Measurements from ENCODE around the gene KRTAP4-11.
"Not testable (repeated sequence)": the region's sequence is repeated elsewhere in the genome, so short reads cannot be mapped to it uniquely, and the experiment has no call there.

The KRTAP4-11 gene

GRCh38 chr17:41125064-41125463 is 6.9 kb upstream of the KRTAP4-11 start:
- in situ Hi-C loops (cut with MboI; ENCODE audit: low sequenced_read_pairs): no loop called here

GRCh38 chr17:41123991-41124371 is 5.8 kb upstream of the KRTAP4-11 start, which contains the start of gene KRTAP4-12:
TSS of gene KRTAP4-12 (minus strand) at chr17:41124182. CDS start at chr17:41124122, 60 bp downstream.
- in situ Hi-C loops (cut with MboI; ENCODE audit: low sequenced_read_pairs): not testable (repeated sequence)

- in situ Hi-C loops (cut with MboI; ENCODE audit: low sequenced_read_pairs): not testable (repeated sequence)
Observed at GRCh38 chr17:41123292-41123990, 5.3 kb upstream of the KRTAP4-11 start.

GRCh38 chr17:41121742-41122141 is 3.6 kb upstream of the KRTAP4-11 start:
- in situ Hi-C loops (cut with MboI; ENCODE audit: low sequenced_read_pairs): no loop called here

- in situ Hi-C loops (cut with MboI; ENCODE audit: low sequenced_read_pairs): not testable (repeated sequence)
Observed at GRCh38 chr17:41119696-41120690, 1.8 kb upstream of the KRTAP4-11 start.

GRCh38 chr17:41118721-41119120 is 548 bp upstream of the KRTAP4-11 start:
- in situ Hi-C loops (cut with MboI; ENCODE audit: low sequenced_read_pairs): no loop called here

- in situ Hi-C loops (cut with MboI; ENCODE audit: low sequenced_read_pairs): no loop called here
Observed at GRCh38 chr17:41116297-41116696, 1.9 kb downstream of the KRTAP4-11 start.

- in situ Hi-C loops (cut with MboI; ENCODE audit: low sequenced_read_pairs): no loop called here
Observed at GRCh38 chr17:41111151-41111885, 6.9 kb downstream of the KRTAP4-11 start.

- in situ Hi-C loops (cut with MboI; ENCODE audit: low sequenced_read_pairs): not testable (repeated sequence)
Observed at GRCh38 chr17:41108728-41109386, 9.3 kb downstream of the KRTAP4-11 start.

- in situ Hi-C loops (cut with MboI; ENCODE audit: low sequenced_read_pairs): no loop called here
Observed at GRCh38 chr17:41107941-41108450, 10.2 kb downstream of the KRTAP4-11 start.

- in situ Hi-C loops (cut with MboI; ENCODE audit: low sequenced_read_pairs): not testable (repeated sequence)
Observed at GRCh38 chr17:41105347-41105746, 12.8 kb downstream of the KRTAP4-11 start, which contains the start of gene KRTAP4-9. TSS of gene KRTAP4-9 (plus strand) at chr17:41105389. CDS start at chr17:41105389, 0 bp downstream.

GRCh38 chr17:41104386-41105038 is 13.7 kb downstream of the KRTAP4-11 start:
- in situ Hi-C loops (cut with MboI; ENCODE audit: low sequenced_read_pairs): not testable (repeated sequence)

- in situ Hi-C loops (cut with MboI; ENCODE audit: low sequenced_read_pairs): no loop called here
Observed at GRCh38 chr17:41103896-41104295, 14.3 kb downstream of the KRTAP4-11 start.

GRCh38 chr17:41101586-41102259 is 16.4 kb downstream of the KRTAP4-11 start, which contains the start of gene KRTAP4-16:
TSS of gene KRTAP4-16 (minus strand) at chr17:41102209. CDS start at chr17:41102209, 0 bp downstream.
- in situ Hi-C loops (cut with MboI; ENCODE audit: low sequenced_read_pairs): no loop called here

GRCh38 chr17:41099682-41100480 is 18.3 kb downstream of the KRTAP4-11 start:
- in situ Hi-C loops (cut with MboI; ENCODE audit: low sequenced_read_pairs): not testable (repeated sequence)

- in situ Hi-C loops (cut with MboI; ENCODE audit: low sequenced_read_pairs): no loop called here
Observed at GRCh38 chr17:41098481-41098880, 19.7 kb downstream of the KRTAP4-11 start.

- in situ Hi-C loops (cut with MboI; ENCODE audit: low sequenced_read_pairs): no loop called here
Observed at GRCh38 chr17:41098042-41098441, 20.1 kb downstream of the KRTAP4-11 start, which contains the start of gene KRTAP4-8. TSS of gene KRTAP4-8 (minus strand) at chr17:41098142. CDS start at chr17:41098084, 58 bp downstream.

- in situ Hi-C loops (cut with MboI; ENCODE audit: low sequenced_read_pairs): no loop called here
Observed at GRCh38 chr17:41096055-41096454, 22.1 kb downstream of the KRTAP4-11 start.

All from HL-60/S4 treated with retinoic acid at 250 ng/mL for 4 days and 3 days (cell line).